Activated CD4-positive, alpha-beta T cell treated with anti-CD3 and anti-CD28 coated beads, Interleukin-2, amount 10 ng/mL, durations not matched to agents 7 days and 5 days (primary cell): ENCODE results near the gene IL10. TPM values are rescaled to one million over a fixed set of nuclear protein-coding genes. Genes with fewer than 3 reads are reported as not detected.

ENCODE experiments used
- CTCF ChIA-PET: fragments of 350-600 bp; sonication (Branson Sonifier 250); formaldehyde crosslinking; loops from one replicate; lab custom pipeline; 2021; ENCODE audit warnings: antibody characterized with exemption; lab: Charles Lee
- POLR2A ChIA-PET: fragments of 350-600 bp; sonication (Branson Sonifier 250); formaldehyde crosslinking; loops from one replicate; lab custom pipeline; 2021; ENCODE audit warnings: antibody characterized with exemption; lab: Charles Lee
- DNase-seq: peaks from one replicate; pipeline ENCODE4 v3.0.0-alpha.2; 2020
- H3K27ac Mint-ChIP-seq: one replicate; pipeline ENCODE4 v1.8.0; 2021; ENCODE audit warnings: mild to moderate bottlenecking, moderate library complexity, mixed read lengths
- H3K27me3 Mint-ChIP-seq: one replicate; pipeline ENCODE4 v1.8.0; 2021; ENCODE audit warnings: mixed read lengths
- H3K36me3 Mint-ChIP-seq: one replicate; pipeline ENCODE4 v1.8.0; 2021; ENCODE audit warnings: low read depth, mixed read lengths
- H3K4me1 Mint-ChIP-seq: one replicate; pipeline ENCODE4 v1.8.0; 2021; ENCODE audit warnings: mixed read lengths
- H3K4me3 Mint-ChIP-seq: one replicate; pipeline ENCODE4 v1.8.0; 2021; ENCODE audit warnings: mild to moderate bottlenecking, moderate library complexity, mixed read lengths
- H3K9me3 Mint-ChIP-seq: one replicate; pipeline ENCODE4 v1.8.0; 2021; ENCODE audit warnings: mixed read lengths
- total RNA-seq, 2 experiments: library from RNA; stranded (reverse); gene quantifications; one replicate each; pipeline ENCODE4 v1.2.3, GENCODE V29; 2021

The IL10 gene
- total RNA-seq, 2 experiments from 2014 or later, result 0.12 to 0.15 TPM

- H3K36me3 Mint-ChIP-seq, result no peaks in the 10 kb centered on the region
- ChIA-PET POLR2A (no interaction called here), CTCF (interaction anchor here (0.6 to 11.9 kb wide), 11 partner anchors 11 to 152 kb away, joined by 3 to 102 read pairs (median 3); no protein-coding TSS in a partner anchor)
- H3K27me3 Mint-ChIP-seq, result peaks cover 32% of the 10 kb centered on the region
- no peak for DNase-seq
- H3K9me3 Mint-ChIP-seq, result no peaks in the 10 kb centered on the region
- H3K4me3 Mint-ChIP-seq, result no peak overlapping the region
- peak overlapping the region; percentile 55 for H3K27ac Mint-ChIP-seq
- peaks cover 69% of the 10 kb centered on the region for H3K4me1 Mint-ChIP-seq
These were observed 29.2 kb upstream of the IL10 start for GRCh38 chr1:206801467-206801866.

GRCh38 chr1:206800891-206801290, 28.6 kb upstream of the IL10 start:
- H3K4me3 Mint-ChIP-seq, result no peak overlapping the region
- DNase-seq, result no peak
- POLR2A ChIA-PET, result no interaction called here

GRCh38 chr1:206800411-206800810, 28.1 kb upstream of the IL10 start:
- ChIA-PET CTCF (interaction anchor here (1.4 to 11.9 kb wide), 3 partner anchors 11 to 113 kb away, joined by 3 to 102 read pairs (median 5); no protein-coding TSS in a partner anchor), POLR2A (no interaction called here)
- Mint-ChIP-seq H3K9me3 (no peaks in the 10 kb centered on the region), H3K4me1 (peaks cover 60% of the 10 kb centered on the region), H3K4me3 (no peak overlapping the region), H3K27ac (no peak overlapping the region), H3K27me3 (peaks cover 31% of the 10 kb centered on the region), H3K36me3 (no peaks in the 10 kb centered on the region)
- DNase-seq, result no peak

More at GRCh38 chr1:206800891-206801290, 28.6 kb upstream of the IL10 start:
- Mint-ChIP-seq H3K9me3 (no peaks in the 10 kb centered on the region), H3K27me3 (peaks cover 32% of the 10 kb centered on the region), H3K4me1 (peaks cover 64% of the 10 kb centered on the region), H3K36me3 (no peaks in the 10 kb centered on the region), H3K27ac (no peak overlapping the region)
- CTCF ChIA-PET, result interaction anchor here (0.6 to 11.9 kb wide), 5 partner anchors 12 to 112 kb away, joined by 3 to 102 read pairs (median 3); no protein-coding TSS in a partner anchor

GRCh38 chr1:206799311-206799710, 27.0 kb upstream of the IL10 start:
- Mint-ChIP-seq H3K36me3 (no peaks in the 10 kb centered on the region), H3K4me1 (peaks cover 51% of the 10 kb centered on the region), H3K27me3 (peaks cover 31% of the 10 kb centered on the region), H3K4me3 (no peak overlapping the region), H3K27ac (no peak overlapping the region), H3K9me3 (no peaks in the 10 kb centered on the region)
- ChIA-PET POLR2A (no interaction called here), CTCF (interaction anchor here (0.7 to 2.7 kb wide), 9 partner anchors 13 to 126 kb away, joined by 3 to 12 read pairs (median 3); no protein-coding TSS in a partner anchor)
- DNase-seq, result no peak

- Mint-ChIP-seq H3K27me3 (peaks cover 35% of the 10 kb centered on the region), H3K27ac (no peak overlapping the region), H3K36me3 (no peaks in the 10 kb centered on the region), H3K4me3 (no peak overlapping the region), H3K9me3 (no peaks in the 10 kb centered on the region), H3K4me1 (peaks cover 45% of the 10 kb centered on the region)
- ChIA-PET POLR2A (no interaction called here), CTCF (interaction anchor here (0.6 to 2.7 kb wide), 12 partner anchors 12 to 189 kb away, joined by 3 to 12 read pairs (median 4); partner anchors contain the start of gene IL19)
- no peak for DNase-seq
These were observed 26.2 kb upstream of the IL10 start for GRCh38 chr1:206798384-206798996.

GRCh38 chr1:206797534-206798383, 25.5 kb upstream of the IL10 start:
- Mint-ChIP-seq H3K4me3 (no peak overlapping the region), H3K36me3 (no peaks in the 10 kb centered on the region), H3K4me1 (peaks cover 38% of the 10 kb centered on the region), H3K9me3 (no peaks in the 10 kb centered on the region), H3K27ac (no peak overlapping the region), H3K27me3 (peaks cover 35% of the 10 kb centered on the region)
- ChIA-PET CTCF (interaction anchor here (0.6 to 2.7 kb wide), 9 partner anchors 11 to 189 kb away, joined by 3 to 12 read pairs (median 4); partner anchors contain the start of gene IL19), POLR2A (no interaction called here)
- DNase-seq, result no peak

- POLR2A ChIA-PET, result no interaction called here
- H3K9me3 Mint-ChIP-seq, result no peaks in the 10 kb centered on the region
- DNase-seq, result no peak
These were observed 24.7 kb upstream of the IL10 start for GRCh38 chr1:206796981-206797402.

GRCh38 chr1:206796116-206796515, 23.8 kb upstream of the IL10 start:
- Mint-ChIP-seq H3K4me3 (no peak overlapping the region), H3K9me3 (no peaks in the 10 kb centered on the region), H3K4me1 (peaks cover 37% of the 10 kb centered on the region), H3K27me3 (peaks cover 23% of the 10 kb centered on the region), H3K27ac (no peak overlapping the region), H3K36me3 (no peaks in the 10 kb centered on the region)
- ChIA-PET POLR2A (no interaction called here), CTCF (interaction anchor here (0.7 to 2.1 kb wide), 3 partner anchors 13 to 251 kb away, joined by 3 to 13 read pairs (median 3); no protein-coding TSS in a partner anchor)
- no peak for DNase-seq

More at GRCh38 chr1:206796981-206797402, 24.7 kb upstream of the IL10 start:
- H3K36me3 Mint-ChIP-seq, result no peaks in the 10 kb centered on the region
- CTCF ChIA-PET, result interaction anchor here (1.2 to 1.6 kb wide), 2 partner anchors 26 to 106 kb away, joined by 4 read pairs; partner anchors contain the start of gene IL19
- H3K4me3 Mint-ChIP-seq, result no peak overlapping the region
- peaks cover 35% of the 10 kb centered on the region for H3K4me1 Mint-ChIP-seq
- H3K27me3 Mint-ChIP-seq, result peaks cover 31% of the 10 kb centered on the region
- H3K27ac Mint-ChIP-seq, result no peak overlapping the region

GRCh38 chr1:206794294-206794908, 22.1 kb upstream of the IL10 start:
- H3K27ac Mint-ChIP-seq, result no peak overlapping the region
- H3K4me3 Mint-ChIP-seq, result no peak overlapping the region
- ChIA-PET CTCF (interaction anchor here (0.7 to 2.1 kb wide), 7 partner anchors 10 to 118 kb away, joined by 3 to 13 read pairs (median 4); no protein-coding TSS in a partner anchor), POLR2A (no interaction called here)
- peaks cover 23% of the 10 kb centered on the region for H3K27me3 Mint-ChIP-seq
- no peaks in the 10 kb centered on the region for H3K9me3 Mint-ChIP-seq
- no peak for DNase-seq
- peaks cover 43% of the 10 kb centered on the region for H3K4me1 Mint-ChIP-seq
- H3K36me3 Mint-ChIP-seq, result no peaks in the 10 kb centered on the region

- DNase-seq, result no peak
- POLR2A ChIA-PET, result no interaction called here
- no peaks in the 10 kb centered on the region for H3K36me3 Mint-ChIP-seq
- H3K27ac Mint-ChIP-seq, result no peak overlapping the region
- peaks cover 39% of the 10 kb centered on the region for H3K4me1 Mint-ChIP-seq
- CTCF ChIA-PET, result interaction anchor here (1.0 to 1.3 kb wide), 3 partner anchors 10 to 59 kb away, joined by 3 to 8 read pairs (median 4); no protein-coding TSS in a partner anchor
- H3K4me3 Mint-ChIP-seq, result no peak overlapping the region
- no peaks in the 10 kb centered on the region for H3K9me3 Mint-ChIP-seq
- peaks cover 24% of the 10 kb centered on the region for H3K27me3 Mint-ChIP-seq
These were observed 21.3 kb upstream of the IL10 start for GRCh38 chr1:206793620-206794019.

GRCh38 chr1:206792939-206793607, 20.8 kb upstream of the IL10 start:
- no peak for DNase-seq
- CTCF ChIA-PET, result interaction anchor here (1.0 to 1.3 kb wide), 3 partner anchors 10 to 59 kb away, joined by 3 to 8 read pairs (median 4); no protein-coding TSS in a partner anchor
- H3K4me3 Mint-ChIP-seq, result no peak overlapping the region
- no peaks in the 10 kb centered on the region for H3K9me3 Mint-ChIP-seq
- POLR2A ChIA-PET, result no interaction called here
- no peak overlapping the region for H3K27ac Mint-ChIP-seq
- no peaks in the 10 kb centered on the region for H3K36me3 Mint-ChIP-seq
- H3K27me3 Mint-ChIP-seq, result peaks cover 26% of the 10 kb centered on the region
- peaks cover 36% of the 10 kb centered on the region for H3K4me1 Mint-ChIP-seq
